Common myeloid progenitor, CD34-positive (primary cell): ENCODE results near the gene CPVL.

ENCODE experiments used
- CTCF ChIA-PET: fragments of 350-600 bp; sonication (Branson Sonifier 250); formaldehyde crosslinking; loops from one replicate; lab custom pipeline; 2021; ENCODE audit warnings: antibody characterized with exemption; lab: Charles Lee
- POLR2A ChIA-PET: fragments of 350-600 bp; sonication (Branson Sonifier 250); formaldehyde crosslinking; loops from one replicate; lab custom pipeline; 2021; ENCODE audit warnings: antibody characterized with exemption; lab: Charles Lee
- DNase-seq, 3 donors: peaks; one replicate each; pipeline versions ENCODE4 v3.0.0 to v3.0.0-alpha.2; 2013
- H3K27ac ChIP-seq, 2 experiments: 1 replicate in 1 of 2; 2 replicates in 1 of 2; pipeline ENCODE4 v1.7.0; 2013; ENCODE audit warnings: inconsistent platforms in 2 of 2, low read length in 2 of 2, mild to moderate bottlenecking in 2 of 2, low read depth in 1 of 2, moderate library complexity in 1 of 2; ENCODE audit not compliant: severe bottlenecking in 2 of 2, insufficient read depth in 1 of 2, poor library complexity in 1 of 2
- H3K27me3 ChIP-seq, 5 experiments: replicated peaks in 2 of 5; 1 replicate in 3 of 5; 2 replicates in 2 of 5; pipeline versions ENCODE4 v1.6.1 to v1.7.0; 2013; ENCODE audit warnings: low read length in 4 of 5, mild to moderate bottlenecking in 2 of 5, moderate library complexity in 2 of 5, inconsistent platforms in 1 of 5; ENCODE audit not compliant: insufficient read depth in 5 of 5, control insufficient read depth in 4 of 5
- H3K36me3 ChIP-seq, 4 experiments: 1 replicate in 2 of 4; 2 replicates in 2 of 4; pipeline versions ENCODE4 v1.6.1 to v1.7.0; 2013; ENCODE audit warnings: low read length in 3 of 4, control low read depth in 1 of 4, mild to moderate bottlenecking in 1 of 4; ENCODE audit not compliant: control insufficient read depth in 4 of 4, insufficient read depth in 4 of 4
- H3K4me1 ChIP-seq, 4 experiments: 1 replicate in 3 of 4; 2 replicates in 1 of 4; pipeline versions ENCODE4 v1.6.1 to v1.7.1; 2013; ENCODE audit warnings: low read length in 3 of 4, mild to moderate bottlenecking in 3 of 4, control low read depth in 1 of 4, inconsistent platforms in 1 of 4, moderate library complexity in 1 of 4; ENCODE audit not compliant: control insufficient read depth in 4 of 4, insufficient read depth in 4 of 4; ENCODE audit errors: control extremely low read depth in 1 of 4
- H3K4me3 ChIP-seq, 7 experiments: 1 replicate in 4 of 7; 2 replicates in 3 of 7; pipeline versions ENCODE4 v1.5.1 to v1.7.0; 2013; ENCODE audit warnings: mild to moderate bottlenecking in 7 of 7, low read length in 6 of 7, moderate library complexity in 6 of 7, inconsistent platforms in 2 of 7, low read depth in 2 of 7, control low read depth in 1 of 7; ENCODE audit not compliant: insufficient read depth in 4 of 7, control insufficient read depth in 1 of 7; ENCODE audit errors: extremely low read depth in 1 of 7
- H3K9me3 ChIP-seq, 5 experiments: 1 replicate in 4 of 5; 2 replicates in 1 of 5; pipeline versions ENCODE4 v1.6.1 to v1.7.1; 2013; ENCODE audit warnings: low read length in 4 of 5, mild to moderate bottlenecking in 2 of 5, inconsistent platforms in 1 of 5, low read depth in 1 of 5, moderate library complexity in 1 of 5; ENCODE audit not compliant: control insufficient read depth in 4 of 5, insufficient read depth in 2 of 5; ENCODE audit errors: control extremely low read depth in 1 of 5
- WGBS: methylation state at CpG from one replicate; pipeline ENCODE4 v1.1.5; 2013; ENCODE audit not compliant: insufficient coverage; 5-methylcytosine and 5-hydroxymethylcytosine counted together

Gene CPVL

GRCh38 chr7:29190349-29191045 lies 44.2 kb upstream of the CPVL start:
- no peak overlapping the region for H3K4me3 ChIP-seq
- CTCF ChIA-PET: interaction anchor here (0.7 to 7.0 kb wide), 45 partner anchors 9 to 269 kb away, joined by 3 to 85 read pairs (median 5); no protein-coding TSS in a partner anchor
- H3K9me3 ChIP-seq: no peaks in the 10 kb centered on the region
- peaks cover 0 to 4% (median 0%) of the 10 kb centered on the region in 5 experiments for H3K27me3 ChIP-seq
- POLR2A ChIA-PET: no interaction called here
- peaks cover 1 to 21% (median 14%) of the 10 kb centered on the region in 4 experiments for H3K4me1 ChIP-seq
- WGBS: 82% methylated on average over 3 of the region's 5 CpGs
- H3K27ac ChIP-seq: no peak overlapping the region
- no peaks in the 10 kb centered on the region for H3K36me3 ChIP-seq
- DNase-seq: no peak

GRCh38 chr7:29189743-29190201 lies 43.4 kb upstream of the CPVL start:
- no peak overlapping the region for H3K27ac ChIP-seq
- ChIA-PET CTCF (interaction anchor here (0.6 to 7.0 kb wide), 53 partner anchors 10 to 268 kb away, joined by 3 to 85 read pairs (median 4); no protein-coding TSS in a partner anchor), POLR2A (no interaction called here)
- no peaks in the 10 kb centered on the region for H3K36me3 ChIP-seq
- H3K27me3 ChIP-seq: peaks cover 0 to 4% (median 0%) of the 10 kb centered on the region in 5 experiments
- H3K4me3 ChIP-seq: peak overlapping the region in 2 of 7 experiments; percentile 28 to 52
- peaks cover 0 to under 1% (median 0%) of the 10 kb centered on the region in 5 experiments for H3K9me3 ChIP-seq
- 24% methylated on average over 14 of the region's 16 CpGs for WGBS
- DNase-seq: peak; percentile 57 to 66 (median 65)
- H3K4me1 ChIP-seq: peaks cover 0 to 18% (median 7%) of the 10 kb centered on the region in 4 experiments

- no peaks in the 10 kb centered on the region for H3K27me3 ChIP-seq
- no peak overlapping the region for H3K27ac ChIP-seq
- 93% methylated on average over 3 of the region's 6 CpGs for WGBS
- no peak for DNase-seq
- H3K36me3 ChIP-seq: no peaks in the 10 kb centered on the region
- H3K9me3 ChIP-seq: peaks cover 0 to 3% (median 0%) of the 10 kb centered on the region in 5 experiments
- peaks cover 0 to 6% (median 2%) of the 10 kb centered on the region in 4 experiments for H3K4me1 ChIP-seq
- H3K4me3 ChIP-seq: no peak overlapping the region
- CTCF ChIA-PET: no interaction called here
- POLR2A ChIA-PET: no interaction called here
Observed at GRCh38 chr7:29185613-29186012, 39.3 kb upstream of the CPVL start.

- CTCF ChIA-PET: no interaction called here
- WGBS: no CpG with 5 or more reads among the region's 2 CpGs
Observed at GRCh38 chr7:29184599-29184998, 38.3 kb upstream of the CPVL start.

GRCh38 chr7:29179115-29179514 lies 32.8 kb upstream of the CPVL start:
- POLR2A ChIA-PET: no interaction called here
- H3K9me3 ChIP-seq: no peaks in the 10 kb centered on the region
- WGBS: no CpG with 5 or more reads among the region's 1 CpG

More at GRCh38 chr7:29184599-29184998, 38.3 kb upstream of the CPVL start:
- H3K9me3 ChIP-seq: peaks cover 0 to 3% (median 0%) of the 10 kb centered on the region in 5 experiments
- no peaks in the 10 kb centered on the region for H3K27me3 ChIP-seq
- H3K4me1 ChIP-seq: peaks cover 0 to 2% (median under 1%) of the 10 kb centered on the region in 4 experiments
- no peak for DNase-seq
- POLR2A ChIA-PET: no interaction called here
- H3K36me3 ChIP-seq: no peaks in the 10 kb centered on the region
- H3K27ac ChIP-seq: no peak overlapping the region
- no peak overlapping the region for H3K4me3 ChIP-seq

GRCh38 chr7:29177963-29178600 lies 31.7 kb upstream of the CPVL start:
- WGBS: 14% methylated on average over 8 of the region's 9 CpGs
- ChIA-PET POLR2A (no interaction called here), CTCF (interaction anchor here (1.3 to 4.2 kb wide), 2 partner anchors 11 to 60 kb away, joined by 3 to 28 read pairs; no protein-coding TSS in a partner anchor)
- Histone ChIP-seq H3K4me1 (peaks cover 0 to 9% (median 8%) of the 10 kb centered on the region in 4 experiments), H3K27ac (no peak overlapping the region), H3K9me3 (no peaks in the 10 kb centered on the region), H3K27me3 (no peaks in the 10 kb centered on the region), H3K36me3 (no peaks in the 10 kb centered on the region), H3K4me3 (peak overlapping the region in 2 of 7 experiments; percentile 35 to 37)
- DNase-seq: peak; percentile 74 to 90 (median 83)

More at GRCh38 chr7:29179115-29179514, 32.8 kb upstream of the CPVL start:
- CTCF ChIA-PET: interaction anchor here (4.2 kb wide), 1 partner anchor 10 kb away, joined by 28 read pairs; no protein-coding TSS in a partner anchor
- no peak for DNase-seq
- no peaks in the 10 kb centered on the region for H3K27me3 ChIP-seq
- H3K36me3 ChIP-seq: no peaks in the 10 kb centered on the region
- H3K4me3 ChIP-seq: no peak overlapping the region
- H3K27ac ChIP-seq: no peak overlapping the region
- peaks cover 0 to 9% (median 8%) of the 10 kb centered on the region in 4 experiments for H3K4me1 ChIP-seq
